Measurements from ENCODE around the gene SH2D1B. TPM values are rescaled to one million over a fixed set of nuclear protein-coding genes. Genes with fewer than 3 reads are reported as not detected.

SH2D1B gene
- total and polyA plus RNA-seq, 9 of the 15 experiments (the other 6 are each of a cell fraction or from before 2014, with no cell fraction given): 5.6 to 19.6 (median 9.7) TPM

- peak; percentile 64; the same call in 1 of the 2 replicates for TF ChIP-seq MGA (IDR thresholded peaks at IDR 0.05)
- TF ChIP-seq RBM25 (IDR thresholded peaks at IDR 0.05; ENCODE audit: low read depth, low read length, severe bottlenecking): no peak
- TF ChIP-seq TAF15 (IDR thresholded peaks at IDR 0.05; ENCODE audit: low read depth, low read length): no peak
- no peak for TF ChIP-seq BRF2 (IDR thresholded peaks at IDR 0.05; ENCODE audit: borderline replicate concordance, insufficient read depth, insufficient read length)
- TF ChIP-seq UBTF (IDR thresholded peaks at IDR 0.05; ENCODE audit: borderline replicate concordance in 1 of 2, low read depth in 2 of 2, low read length in 2 of 2): no peak
- TF ChIP-seq KLF1 (tag; IDR thresholded peaks at IDR 0.05): no peak
- TF ChIP-seq, protein P1, sequence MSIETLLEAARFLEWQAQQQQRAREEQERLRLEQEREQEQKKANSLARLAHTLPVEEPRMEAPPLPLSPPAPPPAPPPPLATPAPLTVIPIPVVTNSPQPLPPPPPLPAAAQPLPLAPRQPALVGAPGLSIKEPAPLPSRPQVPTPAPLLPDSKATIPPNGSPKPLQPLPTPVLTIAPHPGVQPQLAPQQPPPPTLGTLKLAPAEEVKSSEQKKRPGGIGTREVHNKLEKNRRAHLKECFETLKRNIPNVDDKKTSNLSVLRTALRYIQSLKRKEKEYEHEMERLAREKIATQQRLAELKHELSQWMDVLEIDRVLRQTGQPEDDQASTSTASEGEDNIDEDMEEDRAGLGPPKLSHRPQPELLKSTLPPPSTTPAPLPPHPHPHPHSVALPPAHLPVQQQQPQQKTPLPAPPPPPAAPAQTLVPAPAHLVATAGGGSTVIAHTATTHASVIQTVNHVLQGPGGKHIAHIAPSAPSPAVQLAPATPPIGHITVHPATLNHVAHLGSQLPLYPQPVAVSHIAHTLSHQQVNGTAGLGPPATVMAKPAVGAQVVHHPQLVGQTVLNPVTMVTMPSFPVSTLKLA (conservative IDR thresholded peaks at IDR 0.05): peak in 1 of 2 experiments; percentile 28; a peak in 1 of 4 replicates
- no peak for TF ChIP-seq SNIP1 (IDR thresholded peaks at IDR 0.05; ENCODE audit: low read depth)
These were observed 39.5 kb downstream of the SH2D1B start (continued) for GRCh38 chr1:162372159-162373071.
